HL-60 (cell line): ENCODE data around the gene ACTA2.

ENCODE experiments used
- DNase-seq, 2 experiments: peaks; one replicate each; pipeline ENCODE4 v3.0.0-alpha.2; 2010 to 2020; ENCODE audit warnings: low read depth in 1 of 2, low spot score in 1 of 2
- H3K27ac ChIP-seq: fragments of 250-450 bp; sonication (Bioruptor Pico); replicated peaks from 2 replicates; pipeline ENCODE4 v1.5.1; 2020; ENCODE audit warnings: mild to moderate bottlenecking, moderate library complexity
- H3K27me3 ChIP-seq: fragments of 250-450 bp; sonication (Bioruptor Pico); 2 replicates; pipeline ENCODE4 v1.5.1; 2021; ENCODE audit warnings: mild to moderate bottlenecking, moderate library complexity; ENCODE audit not compliant: insufficient read depth, poor library complexity, severe bottlenecking
- H3K4me3 ChIP-seq: replicated peaks from 2 replicates; pipeline ENCODE4 v1.5.1; 2011; ENCODE audit warnings: mild to moderate bottlenecking, control low read depth, low read length; ENCODE audit not compliant: insufficient read depth
- CTCF ChIP-seq: IDR thresholded peaks from one replicate; pipeline ENCODE4 v1.5.1; 2011; ENCODE audit warnings: low read length, control low read depth, inconsistent platforms; ENCODE audit not compliant: insufficient read depth
- GABPA ChIP-seq: IDR thresholded peaks from 2 replicates; pipeline ENCODE4 v1.6.1; 2012; ENCODE audit warnings: low read depth
- POLR2AphosphoS5 ChIP-seq: IDR thresholded peaks from 2 replicates; pipeline ENCODE4 v1.6.1; 2012; ENCODE audit warnings: low read depth
- REST ChIP-seq: IDR thresholded peaks from 2 replicates; pipeline ENCODE4 v1.6.1; 2012; ENCODE audit warnings: low read depth; ENCODE audit not compliant: insufficient replicate concordance
- SPI1 ChIP-seq: IDR thresholded peaks from 2 replicates; pipeline ENCODE4 v1.6.1; 2012; ENCODE audit warnings: low read depth, mild to moderate bottlenecking, borderline replicate concordance

The ACTA2 gene

GRCh38 chr10:88913127-88913526, 39.4 kb downstream of the ACTA2 start:
- no peak for DNase-seq
- TF ChIP-seq CTCF (no peak), REST (no peak), GABPA (no peak), POLR2AphosphoS5 (no peak), SPI1 (no peak)
- H3K4me3 ChIP-seq = no peak overlapping the region
- no peaks in the 10 kb centered on the region for H3K27me3 ChIP-seq
- H3K27ac ChIP-seq = no peak overlapping the region

- DNase-seq = no peak
- TF ChIP-seq CTCF (no peak), REST (no peak), GABPA (no peak)
- Histone ChIP-seq H3K27ac (no peak overlapping the region), H3K27me3 (no peaks in the 10 kb centered on the region), H3K4me3 (no peak overlapping the region)
Measured at GRCh38 chr10:88911851-88912250, 40.7 kb downstream of the ACTA2 start.

- Histone ChIP-seq H3K27ac (no peak overlapping the region), H3K4me3 (no peak overlapping the region), H3K27me3 (no peaks in the 10 kb centered on the region)
- TF ChIP-seq SPI1 (no peak), GABPA (no peak), REST (no peak), POLR2AphosphoS5 (no peak), CTCF (no peak)
- DNase-seq = no peak
Measured at GRCh38 chr10:88911116-88911515, 41.5 kb downstream of the ACTA2 start.
